ENCODE data around the gene KCNQ2.

GRCh38 chr20:63367446-63368055 lies 104.9 kb downstream of the KCNQ2 start:
- no peak for TF ChIP-seq CTCF (IDR thresholded peaks at IDR 0.05; ENCODE audit: low read depth, low read length, missing input control)
- no peak for TF ChIP-seq RAD21 (IDR thresholded peaks at IDR 0.05)
- TF ChIP-seq NR2F2 (IDR thresholded peaks at IDR 0.05), result no peak
- TF ChIP-seq ZBTB33 (IDR thresholded peaks at IDR 0.05), result no peak
- no peak for TF ChIP-seq GABPA (IDR thresholded peaks at IDR 0.05 in 1 of 2, conservative IDR thresholded peaks at IDR 0.05 in 1 of 2)
- TF ChIP-seq ATF3 (IDR thresholded peaks at IDR 0.05), result no peak
- peak; percentile 42 to 43 for TF ChIP-seq RXRA (IDR thresholded peaks at IDR 0.05)
- TF ChIP-seq HNF4A (conservative IDR thresholded peaks at IDR 0.05), result peak; percentile 15 to 19
- no peak for TF ChIP-seq SP1 (IDR thresholded peaks at IDR 0.05)
- no peak for TF ChIP-seq YY1 (IDR thresholded peaks at IDR 0.05)
- no peak for TF ChIP-seq HNF4G (IDR thresholded peaks at IDR 0.05)
- no peak for TF ChIP-seq MAX (IDR thresholded peaks at IDR 0.05)
